ENCODE data around the gene ZNF580. TPM values are rescaled to one million over a fixed set of nuclear protein-coding genes. Genes with fewer than 3 reads are reported as not detected.

Gene ZNF580
- total RNA-seq, 2 donors from 2014 or later = 32.0 to 36.7 TPM

GRCh38 chr19:55683449-55684261 lies 42.9 kb downstream of the ZNF580 start:
- intact Hi-C loops (cut with DNase I) = no loop called here
- no peak for DNase-seq (ENCODE audit: low spot score)

DNA sequence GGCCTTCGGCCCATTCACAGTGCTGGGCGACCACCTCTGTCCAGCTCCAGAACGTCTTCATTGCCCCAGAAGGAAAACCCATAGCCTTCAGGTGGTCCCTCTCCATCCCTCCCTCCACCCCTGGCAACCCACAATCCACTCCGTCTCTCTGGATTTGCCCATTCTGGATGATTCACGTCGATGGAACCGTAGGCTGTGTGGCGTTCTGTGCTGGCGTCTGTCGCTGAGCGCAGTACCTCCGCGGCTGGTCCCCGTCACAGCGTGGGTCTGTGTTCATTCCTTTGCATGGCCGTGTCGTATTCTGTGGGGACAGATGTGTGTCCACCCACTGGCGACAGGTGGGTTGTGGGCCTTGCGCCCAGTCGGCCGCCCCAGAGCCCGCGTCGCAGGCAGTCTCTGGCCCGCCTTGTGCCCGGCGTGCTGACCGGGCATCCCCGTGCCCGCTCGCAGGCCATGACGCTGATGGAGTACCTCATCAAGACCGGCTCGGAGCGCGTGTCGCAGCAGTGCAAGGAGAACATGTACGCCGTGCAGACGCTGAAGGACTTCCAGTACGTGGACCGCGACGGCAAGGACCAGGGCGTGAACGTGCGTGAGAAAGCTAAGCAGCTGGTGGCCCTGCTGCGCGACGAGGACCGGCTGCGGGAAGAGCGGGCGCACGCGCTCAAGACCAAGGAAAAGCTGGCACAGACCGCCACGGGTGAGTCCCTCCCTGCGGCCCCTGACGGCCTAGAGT lies 44.3 kb downstream of the ZNF580 start:
- no peak for DNase-seq (ENCODE audit: low spot score)
- intact Hi-C loops (cut with DNase I) = no loop called here

GRCh38 chr19:55685776-55686175 lies 45.0 kb downstream of the ZNF580 start:
- DNase-seq (ENCODE audit: low spot score) = no peak
- intact Hi-C loops (cut with DNase I) = no loop called here

GRCh38 chr19:55686311-55687050 lies 45.7 kb downstream of the ZNF580 start:
- intact Hi-C loops (cut with DNase I) = no loop called here
- DNase-seq (ENCODE audit: low spot score) = peak; percentile 75

DNA sequence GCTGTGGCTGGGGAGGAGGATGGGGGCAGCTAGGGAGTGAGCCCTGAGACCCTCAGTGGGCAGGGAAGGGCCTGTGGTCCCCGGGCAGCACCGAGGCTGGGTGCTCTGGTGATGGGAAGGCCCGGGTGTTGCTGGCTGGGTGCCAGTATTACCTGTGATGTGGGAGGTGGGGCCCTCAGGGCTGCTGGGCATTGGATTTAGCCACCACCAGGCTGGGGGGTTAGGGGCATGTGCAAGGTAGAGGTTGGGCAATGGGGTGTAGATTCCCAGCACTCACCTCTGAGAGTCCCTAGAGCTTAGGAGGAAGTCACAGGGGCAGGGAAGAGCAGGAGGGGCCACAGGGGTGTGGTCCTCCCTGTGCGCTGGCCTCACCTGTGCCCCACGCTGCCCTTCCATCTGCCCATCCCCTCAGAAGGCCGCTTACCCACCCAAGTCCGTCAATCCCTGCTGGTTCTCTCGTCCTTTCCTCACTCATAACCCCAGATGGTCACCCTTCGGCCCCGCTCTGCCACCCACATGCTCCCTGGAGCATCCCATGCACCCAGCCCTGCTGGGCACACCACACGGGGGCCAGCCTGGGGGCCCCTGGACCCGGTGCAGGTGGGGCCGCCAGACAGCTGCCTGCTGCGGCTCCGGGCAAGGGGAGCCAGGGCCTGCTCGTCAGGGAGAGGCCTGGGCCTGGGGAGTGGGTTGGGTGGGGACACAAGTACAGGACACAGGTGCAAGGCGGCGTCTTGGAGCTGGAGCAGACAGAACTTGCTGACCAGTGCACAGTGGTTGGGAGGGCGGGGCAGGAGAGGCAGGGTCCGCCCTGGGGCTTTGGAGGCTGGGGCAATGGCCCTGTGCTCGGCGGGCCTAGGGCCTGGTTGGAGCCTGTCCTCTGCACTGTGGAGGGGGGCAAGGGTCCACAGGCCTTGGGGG lies 46.7 kb downstream of the ZNF580 start:
- intact Hi-C loops (cut with DNase I) = no loop called here
- DNase-seq (ENCODE audit: low spot score) = peak; percentile 69

DNA sequence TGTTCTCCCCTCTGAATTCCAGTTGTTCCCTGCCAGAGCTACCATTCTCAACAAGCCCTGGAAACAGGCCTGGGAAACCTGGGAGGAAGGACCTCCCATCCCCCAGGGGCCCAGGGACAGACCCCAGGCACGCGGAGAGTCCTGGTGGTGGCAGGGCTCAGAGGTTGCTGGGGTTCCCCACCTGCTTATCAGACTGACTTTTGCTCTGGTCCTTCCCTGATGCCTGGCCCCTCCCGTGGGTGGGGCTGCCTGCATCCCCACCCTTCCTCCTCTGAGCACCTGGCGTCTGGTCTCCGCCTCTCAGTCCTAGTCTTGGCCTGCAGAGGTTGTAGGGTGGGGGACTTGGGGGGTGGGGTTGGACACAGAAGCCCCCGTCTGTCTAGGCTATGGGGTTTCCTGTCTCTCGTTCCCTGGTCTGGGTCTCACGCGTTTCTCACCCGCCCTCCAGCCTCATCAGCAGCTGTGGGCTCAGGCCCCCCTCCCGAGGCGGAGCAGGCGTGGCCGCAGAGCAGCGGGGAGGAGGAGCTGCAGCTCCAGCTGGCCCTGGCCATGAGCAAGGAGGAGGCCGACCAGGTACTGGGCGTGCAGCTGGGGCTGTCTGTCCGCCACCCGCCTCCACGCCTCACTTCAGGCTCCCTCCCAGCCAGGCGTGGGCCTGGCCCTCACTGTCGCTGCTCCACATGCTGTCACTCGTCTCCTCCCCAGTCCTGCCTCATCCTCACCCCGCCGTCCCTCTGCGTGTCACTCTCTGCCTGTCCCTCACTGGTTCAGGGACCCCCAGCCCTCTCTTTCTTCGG lies 47.8 kb downstream of the ZNF580 start:
- intact Hi-C loops (cut with DNase I) = no loop called here
- DNase-seq (ENCODE audit: low spot score) = peak; percentile 58

DNA sequence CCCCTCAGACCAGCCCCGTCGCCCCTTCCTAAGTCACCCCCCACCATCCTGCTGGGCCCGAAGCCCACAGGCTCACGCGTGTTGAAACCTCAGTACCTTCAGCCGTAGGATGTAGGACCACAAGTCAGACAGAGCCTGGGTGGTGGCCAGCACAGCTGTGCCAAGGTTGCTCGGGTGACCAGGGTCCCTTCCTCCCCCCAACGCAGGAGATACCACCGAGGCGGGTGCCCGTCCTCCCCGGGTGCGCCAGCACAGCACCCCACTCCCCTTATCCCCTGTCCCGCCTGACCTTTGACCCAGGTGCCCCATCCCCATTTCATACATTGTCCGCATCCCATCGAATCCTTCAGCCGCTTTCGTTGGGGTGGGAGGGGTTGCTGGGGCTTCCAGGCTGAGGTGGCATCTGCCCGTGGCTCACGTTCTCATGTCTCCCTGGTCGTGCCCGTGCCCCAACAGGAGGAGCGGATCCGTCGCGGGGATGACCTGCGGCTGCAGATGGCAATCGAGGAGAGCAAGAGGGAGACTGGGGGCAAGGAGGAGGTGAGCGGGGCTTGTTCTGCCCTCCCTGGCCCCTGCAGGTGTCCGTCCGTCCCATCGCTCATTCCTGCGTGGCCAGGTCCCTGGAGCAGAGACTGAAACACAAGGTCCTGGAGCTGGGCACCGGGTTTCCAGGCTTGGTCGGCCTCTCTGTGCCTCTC lies 48.8 kb downstream of the ZNF580 start:
- intact Hi-C loops (cut with DNase I) = no loop called here
- peak; percentile 75 for DNase-seq (ENCODE audit: low spot score)

DNA sequence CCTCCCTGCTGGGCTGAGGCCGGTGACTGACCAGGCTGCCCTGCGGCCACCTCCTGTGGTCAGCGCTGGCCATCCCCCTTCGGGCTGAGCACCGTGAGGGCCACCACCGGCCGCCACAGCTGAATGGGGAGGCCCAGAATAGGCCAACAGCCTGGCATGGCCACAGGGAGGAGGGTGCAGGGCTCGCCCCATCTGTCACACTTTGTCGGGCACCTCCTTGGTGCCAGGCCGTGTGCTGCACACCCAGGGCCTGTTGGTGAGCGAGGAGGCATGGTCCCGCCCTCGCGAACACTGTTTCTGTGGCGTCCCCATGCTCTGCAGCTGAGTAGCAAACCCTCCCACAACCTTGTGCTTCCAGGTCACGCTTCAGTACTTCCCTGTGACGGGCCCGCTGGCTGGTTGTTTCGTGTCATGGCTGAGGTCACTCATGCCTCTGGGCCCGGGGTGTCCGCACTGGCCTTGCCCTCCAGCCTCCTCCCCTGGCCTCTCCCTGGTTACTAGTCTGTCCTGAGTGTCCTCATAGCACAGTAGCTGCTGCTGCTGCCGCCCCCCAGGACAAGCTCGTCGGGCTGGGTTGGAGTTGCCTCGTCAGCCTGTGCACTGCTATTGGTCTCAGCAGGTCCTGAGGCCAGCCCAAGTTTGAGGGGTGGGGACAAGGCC lies 49.4 kb downstream of the ZNF580 start:
- DNase-seq (ENCODE audit: low spot score) = peak; percentile 79
- intact Hi-C loops (cut with DNase I) = no loop called here

DNA sequence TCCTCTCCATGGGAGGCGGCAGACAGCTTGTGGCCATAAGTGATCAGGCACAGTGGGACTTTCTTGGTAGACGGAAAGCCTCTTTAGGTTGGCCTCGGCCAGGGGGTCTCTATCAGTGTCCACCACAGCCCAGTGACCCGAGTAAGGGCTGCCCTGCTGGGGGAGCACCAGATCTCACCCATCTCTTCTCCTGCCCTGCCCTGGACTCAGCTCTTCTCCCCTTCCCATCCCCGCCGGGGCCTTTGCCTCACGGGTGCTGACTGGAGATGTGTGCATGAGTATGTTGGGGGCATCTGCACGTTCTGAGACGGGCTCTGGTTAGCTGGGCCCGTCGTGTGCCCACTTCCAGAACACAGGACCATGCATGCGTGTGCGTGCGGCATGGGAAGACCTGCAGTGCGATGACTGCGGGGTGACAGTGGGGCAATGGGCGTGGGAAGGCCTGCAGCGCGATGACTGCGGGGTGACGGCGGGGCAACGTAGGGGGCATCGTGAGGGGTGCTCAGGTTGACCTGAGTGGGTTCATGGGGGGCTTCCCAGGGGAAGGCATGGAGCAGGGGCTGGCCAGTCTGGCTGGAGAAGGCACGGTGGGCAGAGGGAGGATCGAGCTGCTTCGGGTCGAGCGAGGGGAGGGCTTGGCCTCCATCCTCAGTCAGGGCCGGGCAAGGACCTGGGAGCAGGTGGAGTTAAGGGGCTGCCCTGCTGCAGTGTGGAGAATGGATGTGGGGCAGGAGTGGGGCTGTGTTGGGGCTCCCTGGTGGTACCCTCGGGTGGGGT lies 50.2 kb downstream of the ZNF580 start:
- intact Hi-C loops (cut with DNase I) = no loop called here
- DNase-seq (ENCODE audit: low spot score) = peak; percentile 74

GRCh38 chr19:55691561-55692481 lies 51.0 kb downstream of the ZNF580 start:
- DNase-seq (ENCODE audit: low spot score) = peak; percentile 72
- intact Hi-C loops (cut with DNase I) = no loop called here

DNA sequence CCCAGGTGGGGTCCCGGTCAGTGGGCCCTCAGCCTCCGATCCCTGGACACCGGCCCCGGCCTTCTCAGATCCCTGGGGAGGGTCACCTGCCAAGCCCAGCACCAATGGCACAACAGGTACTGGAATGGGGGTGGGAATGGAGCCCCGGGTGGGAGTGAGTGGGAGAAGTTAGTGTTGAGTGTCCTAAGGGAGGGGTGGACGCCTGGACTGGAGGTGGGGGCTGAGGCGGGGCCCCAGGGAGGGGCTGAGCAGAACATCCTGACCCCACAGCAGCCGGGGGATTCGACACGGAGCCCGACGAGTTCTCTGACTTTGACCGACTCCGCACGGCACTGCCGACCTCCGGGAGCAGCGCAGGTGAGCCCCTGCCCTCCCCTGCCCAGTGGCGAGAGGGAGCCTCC lies 51.9 kb downstream of the ZNF580 start:
- intact Hi-C loops (cut with DNase I) = no loop called here
- peak; percentile 66 for DNase-seq (ENCODE audit: low spot score)
